ENCODE results near the gene GPR158.

GPR158 gene

GRCh38 chr10:25604591-25604990 is 429.8 kb downstream of the GPR158 start:
- DNase-seq: no peak

GRCh38 chr10:25614652-25615051 is 439.9 kb downstream of the GPR158 start:
- no peak for DNase-seq

GRCh38 chr10:25615926-25616325 is 441.1 kb downstream of the GPR158 start:
- no peak for DNase-seq

GRCh38 chr10:25616903-25617592 is 442.2 kb downstream of the GPR158 start:
- DNase-seq: no peak

- no peak for DNase-seq
Measured at GRCh38 chr10:25627606-25628005, 452.8 kb downstream of the GPR158 start.

- no peak for DNase-seq
Measured at GRCh38 chr10:25629333-25629732, 454.5 kb downstream of the GPR158 start.

DNA sequence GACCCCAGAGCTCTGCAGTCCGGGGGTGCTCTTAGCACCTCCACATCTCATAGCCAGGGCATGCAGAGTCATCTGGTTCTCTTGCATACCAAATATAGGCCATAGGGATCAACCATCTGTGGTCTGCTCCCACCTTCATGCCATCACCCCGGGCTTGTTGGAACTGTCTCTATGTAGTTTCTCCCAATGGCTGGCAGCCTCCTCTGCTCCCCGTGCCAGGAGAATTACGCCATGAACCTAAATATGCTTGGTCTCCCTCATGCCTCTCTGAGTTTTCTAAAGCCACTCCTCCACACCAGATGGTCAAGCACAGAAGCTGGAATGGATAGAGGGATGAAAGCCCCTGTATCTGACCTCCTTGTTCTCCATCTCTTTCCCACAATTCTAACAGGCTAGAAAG is 456.7 kb downstream of the GPR158 start:
- no peak for DNase-seq

DNA sequence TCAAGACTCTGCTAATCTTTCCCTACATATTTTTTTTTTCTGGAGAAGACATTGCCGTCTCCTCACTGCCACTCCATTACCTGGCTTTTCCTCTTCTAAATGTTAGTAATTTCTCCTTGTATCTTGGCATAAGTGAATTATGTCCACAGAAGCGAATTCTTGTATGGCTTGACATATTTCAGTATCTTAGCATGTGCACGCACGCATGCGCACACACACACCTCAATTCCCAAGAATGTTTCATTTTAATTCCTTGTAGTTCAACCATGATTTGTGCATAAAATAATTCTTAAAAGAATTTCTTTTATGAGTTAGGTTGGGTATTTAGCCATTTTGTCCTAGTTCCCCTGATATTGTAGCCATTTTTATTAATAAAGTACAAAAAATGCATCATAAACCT is 458.0 kb downstream of the GPR158 start:
- DNase-seq: no peak

GRCh38 chr10:25633542-25633941 is 458.7 kb downstream of the GPR158 start:
- DNase-seq: no peak

- DNase-seq: no peak
Measured at GRCh38 chr10:25639646-25640045, 464.8 kb downstream of the GPR158 start.

- DNase-seq: no peak
Measured at GRCh38 chr10:25641595-25641994, 466.8 kb downstream of the GPR158 start.

DNA sequence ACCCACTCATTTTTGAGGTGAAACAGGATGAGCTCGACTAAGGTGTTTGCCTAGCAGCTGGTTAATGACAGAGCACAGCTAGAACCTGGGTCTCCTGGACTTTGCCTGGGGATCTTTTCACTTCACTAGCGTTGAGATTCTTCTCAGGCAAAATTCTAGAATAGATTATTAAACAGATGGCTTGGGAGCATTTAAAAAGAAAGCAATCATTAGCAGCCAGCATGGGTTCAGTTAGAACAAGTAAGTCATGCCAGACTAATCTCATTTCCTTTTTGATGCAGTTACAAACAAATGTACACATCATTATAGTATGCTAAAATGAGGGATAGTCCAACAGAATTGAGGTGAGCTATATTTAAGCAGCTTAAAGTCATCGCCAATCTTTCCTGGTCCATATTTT is 467.9 kb downstream of the GPR158 start:
- no peak for DNase-seq

GRCh38 chr10:25646371-25646770 is 471.6 kb downstream of the GPR158 start:
- DNase-seq: no peak

DNA sequence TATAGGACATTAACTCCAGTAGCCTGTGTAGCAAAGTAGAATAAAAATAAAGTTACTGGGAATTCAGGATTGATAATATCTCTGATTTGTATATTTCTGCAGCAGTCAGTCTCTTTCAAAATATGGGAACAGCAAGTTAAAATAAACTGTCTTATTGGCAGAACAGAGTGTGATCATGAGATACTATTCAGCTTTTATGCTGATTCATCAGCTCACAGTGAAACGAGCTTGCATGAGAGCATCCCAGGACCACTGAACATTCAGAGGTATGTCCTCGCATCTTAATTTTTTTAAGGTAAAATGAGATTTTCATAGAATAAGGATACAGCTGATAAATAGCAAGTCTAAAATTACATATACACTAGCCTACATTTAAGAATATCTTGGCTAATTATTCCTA is 476.7 kb downstream of the GPR158 start:
- DNase-seq: no peak

Data from amniotic stem cell (primary cell).